HG03039 (cell line): ENCODE data around the gene PPP1R12B.

Source experiments
- ATAC-seq: cut with Tn5 transposase; IDR thresholded peaks from one replicate; pipeline ENCODE4 v1.9.1; 2021; ENCODE audit warnings: mild to moderate bottlenecking, moderate library complexity; ENCODE audit not compliant: unreplicated experiment

Gene PPP1R12B

GRCh38 chr1:202348509-202349205 is at the start of gene PPP1R12B:
TSS of gene PPP1R12B (plus strand) at chr1:202348699. CDS start at chr1:202348852, 153 bp downstream.
- ATAC-seq, result peak; percentile 95

- no peak for ATAC-seq
Measured at GRCh38 chr1:202302166-202302565, 46.3 kb upstream of the PPP1R12B start.

GRCh38 chr1:202304375-202304774 is 44.1 kb upstream of the PPP1R12B start:
- no peak for ATAC-seq

GRCh38 chr1:202305168-202305567 is 43.3 kb upstream of the PPP1R12B start:
- no peak for ATAC-seq

- no peak for ATAC-seq
Measured at GRCh38 chr1:202306535-202307345, 41.8 kb upstream of the PPP1R12B start.

- ATAC-seq, result no peak
Measured at GRCh38 chr1:202310071-202310725, 38.3 kb upstream of the PPP1R12B start.

- no peak for ATAC-seq
Measured at GRCh38 chr1:202310746-202311145, 37.8 kb upstream of the PPP1R12B start.

GRCh38 chr1:202311875-202312635 is 36.4 kb upstream of the PPP1R12B start:
- no peak for ATAC-seq

GRCh38 chr1:202315576-202316168 is 32.8 kb upstream of the PPP1R12B start:
- no peak for ATAC-seq

- no peak for ATAC-seq
Measured at GRCh38 chr1:202316186-202316585, 32.3 kb upstream of the PPP1R12B start.

- no peak for ATAC-seq
Measured at GRCh38 chr1:202317941-202318925, 30.3 kb upstream of the PPP1R12B start.

GRCh38 chr1:202319381-202320080 is 29.0 kb upstream of the PPP1R12B start:
- ATAC-seq, result no peak

GRCh38 chr1:202320081-202320405 is 28.5 kb upstream of the PPP1R12B start:
- ATAC-seq, result no peak

GRCh38 chr1:202323731-202324130 is 24.8 kb upstream of the PPP1R12B start:
- no peak for ATAC-seq

GRCh38 chr1:202324646-202325045 is 23.9 kb upstream of the PPP1R12B start:
- ATAC-seq, result no peak

- ATAC-seq, result no peak
Measured at GRCh38 chr1:202329891-202330290, 18.6 kb upstream of the PPP1R12B start.

GRCh38 chr1:202333861-202334260 is 14.6 kb upstream of the PPP1R12B start:
- ATAC-seq, result no peak

GRCh38 chr1:202343652-202344349 is 4.7 kb upstream of the PPP1R12B start:
- ATAC-seq, result no peak
